Globus pallidus (tissue), 1 donor: ENCODE measurements around the gene ODF2L.

Experiments used
- DNase-seq: peaks from one replicate; pipeline ENCODE4 v3.0.0-alpha.2; 2015; ENCODE audit warnings: low spot score

The ODF2L gene

GRCh38 chr1:86317926-86318325 is 78.2 kb downstream of the ODF2L start:
- DNase-seq, result no peak

GRCh38 chr1:86305731-86306130 is 90.4 kb downstream of the ODF2L start:
- DNase-seq, result no peak

GRCh38 chr1:86303041-86303690 is 93.0 kb downstream of the ODF2L start:
- DNase-seq, result no peak
